Loucy (cell line): Measurements from ENCODE around the gene TNC.

Experiments used
- EZH2phosphoT487 ChIP-seq: fragments of 200-600 bp; IDR thresholded peaks from 2 replicates; pipeline ENCODE4 v1.6.1; 2018; ENCODE audit warnings: antibody characterized with exemption, mild to moderate bottlenecking, moderate library complexity, borderline replicate concordance
- TF ChIP-seq, protein P1 (sequence below): fragments of 200-600 bp; sonication (generic); conservative IDR thresholded peaks from 2 replicates; pipeline ENCODE4 v1.5.1; 2014; ENCODE audit warnings: mild to moderate bottlenecking, antibody characterized with exemption, low read length

DNA sequence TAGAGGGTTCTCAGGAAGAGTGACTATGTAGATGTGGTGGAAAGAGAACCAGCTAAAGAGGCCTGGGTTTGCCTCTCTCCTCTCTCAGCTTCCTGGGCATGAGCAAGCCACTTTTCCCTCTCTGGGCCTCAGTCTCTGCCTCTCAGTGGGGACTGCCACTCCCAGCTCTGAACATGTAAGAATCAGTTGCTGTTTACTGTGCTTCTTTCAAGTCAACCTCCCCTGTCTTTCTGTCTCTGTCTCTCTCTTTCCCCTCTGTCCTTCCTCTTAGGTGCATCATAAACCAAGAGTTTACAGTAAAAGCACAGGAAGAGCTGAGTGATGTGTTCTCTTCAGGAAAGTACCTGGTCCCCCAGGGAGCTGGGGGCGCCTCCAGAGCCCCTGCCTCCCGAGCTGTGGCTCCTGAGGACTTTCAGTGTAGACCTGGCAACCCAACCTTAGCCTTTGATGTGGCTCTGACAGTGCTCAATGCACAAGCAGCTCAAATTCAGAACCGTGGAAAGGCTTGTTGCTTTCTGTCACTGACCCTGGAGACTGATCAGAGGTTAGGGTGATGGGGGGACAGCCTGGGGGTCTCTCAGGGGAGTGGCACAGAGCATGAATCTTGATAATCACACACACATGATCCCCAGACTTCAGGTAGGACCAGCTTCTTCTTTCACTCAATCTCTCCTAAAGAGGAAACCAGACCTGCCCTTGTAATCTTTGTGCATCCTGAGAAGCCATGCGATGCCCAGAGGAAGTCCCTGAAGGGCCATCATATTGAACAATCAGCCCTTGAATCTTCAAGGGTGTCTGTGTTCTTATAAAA is 128.2 kb downstream of the TNC start:
- TF ChIP-seq, protein P1, sequence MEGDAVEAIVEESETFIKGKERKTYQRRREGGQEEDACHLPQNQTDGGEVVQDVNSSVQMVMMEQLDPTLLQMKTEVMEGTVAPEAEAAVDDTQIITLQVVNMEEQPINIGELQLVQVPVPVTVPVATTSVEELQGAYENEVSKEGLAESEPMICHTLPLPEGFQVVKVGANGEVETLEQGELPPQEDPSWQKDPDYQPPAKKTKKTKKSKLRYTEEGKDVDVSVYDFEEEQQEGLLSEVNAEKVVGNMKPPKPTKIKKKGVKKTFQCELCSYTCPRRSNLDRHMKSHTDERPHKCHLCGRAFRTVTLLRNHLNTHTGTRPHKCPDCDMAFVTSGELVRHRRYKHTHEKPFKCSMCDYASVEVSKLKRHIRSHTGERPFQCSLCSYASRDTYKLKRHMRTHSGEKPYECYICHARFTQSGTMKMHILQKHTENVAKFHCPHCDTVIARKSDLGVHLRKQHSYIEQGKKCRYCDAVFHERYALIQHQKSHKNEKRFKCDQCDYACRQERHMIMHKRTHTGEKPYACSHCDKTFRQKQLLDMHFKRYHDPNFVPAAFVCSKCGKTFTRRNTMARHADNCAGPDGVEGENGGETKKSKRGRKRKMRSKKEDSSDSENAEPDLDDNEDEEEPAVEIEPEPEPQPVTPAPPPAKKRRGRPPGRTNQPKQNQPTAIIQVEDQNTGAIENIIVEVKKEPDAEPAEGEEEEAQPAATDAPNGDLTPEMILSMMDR: no peak
- no peak for TF ChIP-seq EZH2phosphoT487
